T-helper 1 cell (primary cell): ENCODE results near the gene METTL25B.

ENCODE experiments used
- DNase-seq, 5 donors: peaks; one replicate each; pipeline ENCODE4 v3.0.0-alpha.2; 2012 to 2020

The METTL25B gene

DNA sequence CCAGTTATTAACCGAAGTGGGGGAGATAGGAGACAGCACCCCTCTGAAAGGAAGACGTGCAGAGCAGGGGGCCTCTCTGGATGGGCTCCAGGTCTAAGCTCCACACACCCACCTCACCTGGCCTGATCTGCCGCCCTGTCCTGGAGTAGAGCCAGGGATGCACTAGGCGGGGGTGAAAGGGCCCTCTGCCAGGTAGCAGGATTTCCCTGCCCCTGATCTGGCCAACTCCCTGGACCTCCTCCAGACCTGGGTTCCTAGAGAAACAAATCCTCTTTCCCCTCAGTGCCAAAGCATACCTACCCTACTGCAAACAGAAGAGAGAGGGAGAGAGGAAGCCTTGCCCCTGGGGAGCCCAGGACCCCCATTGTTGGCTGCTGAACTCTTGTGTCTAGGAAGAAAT is 24.9 kb upstream of the METTL25B start:
- DNase-seq: no peak

DNA sequence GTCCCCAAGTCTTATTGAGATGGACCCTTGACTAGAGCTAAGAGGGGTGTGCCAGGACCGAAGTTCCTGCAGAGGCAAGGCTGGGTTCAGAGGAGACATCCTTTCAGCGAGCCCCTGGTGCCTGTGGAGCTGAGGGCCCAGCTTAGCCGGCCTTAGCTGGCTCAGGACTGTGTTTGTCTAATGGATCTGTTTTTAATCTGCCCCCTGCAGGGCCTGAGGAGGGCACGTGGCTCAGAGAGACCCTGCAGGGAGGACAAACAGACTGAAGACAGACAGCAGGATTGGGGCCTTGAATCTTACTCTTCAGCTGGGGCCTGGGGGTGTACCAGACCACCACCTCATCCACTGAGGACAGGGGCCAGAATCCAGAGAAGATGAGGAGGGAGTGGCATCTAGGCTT is 24.5 kb upstream of the METTL25B start:
- no peak for DNase-seq

DNA sequence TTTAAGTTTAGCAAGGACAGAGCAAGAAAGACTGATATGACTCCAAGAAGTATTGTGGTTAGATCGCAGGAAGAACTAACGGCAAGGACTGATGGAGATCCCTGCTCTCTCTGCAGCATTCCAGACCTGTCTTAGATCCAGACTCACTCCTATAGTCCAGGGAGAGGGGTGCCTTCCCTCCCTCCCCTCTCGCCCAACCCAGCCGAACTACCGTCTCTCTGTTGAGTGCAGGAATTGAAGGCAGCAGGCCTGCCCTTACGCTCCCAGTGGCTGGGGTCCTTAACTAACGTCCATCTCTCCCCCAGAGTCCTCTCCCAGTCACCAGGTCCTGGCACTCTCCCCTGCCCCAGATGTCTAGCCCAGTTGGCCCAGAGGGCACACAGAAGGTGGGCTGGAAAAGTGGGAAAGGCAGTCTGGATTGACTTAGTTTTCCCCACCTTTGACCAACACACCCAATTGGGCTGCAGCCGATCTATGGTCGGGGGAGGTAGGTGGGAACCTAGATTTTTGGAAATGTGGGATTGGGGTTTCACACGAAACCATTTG is 24.0 kb upstream of the METTL25B start:
- DNase-seq: no peak

DNA sequence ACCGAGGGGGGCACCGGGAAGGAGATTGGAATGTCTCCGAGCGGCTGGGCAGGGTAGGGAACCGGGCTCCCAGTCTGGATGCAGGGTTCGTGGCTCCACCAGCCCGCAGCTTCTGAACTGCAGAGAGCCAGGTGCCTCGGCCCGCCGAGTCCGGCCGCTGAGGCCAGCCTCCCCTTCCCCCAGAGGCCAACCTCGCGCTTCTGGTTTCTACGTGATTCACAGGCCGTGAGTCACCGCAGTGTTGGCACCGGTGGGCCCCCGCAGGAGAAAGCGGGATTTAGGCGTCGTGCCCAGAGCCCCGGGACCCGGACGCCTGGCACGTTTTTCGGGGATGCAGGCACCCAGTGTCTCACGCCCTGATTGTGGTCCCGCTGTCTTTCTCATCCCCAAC is 23.3 kb upstream of the METTL25B start:
- DNase-seq: no peak

DNA sequence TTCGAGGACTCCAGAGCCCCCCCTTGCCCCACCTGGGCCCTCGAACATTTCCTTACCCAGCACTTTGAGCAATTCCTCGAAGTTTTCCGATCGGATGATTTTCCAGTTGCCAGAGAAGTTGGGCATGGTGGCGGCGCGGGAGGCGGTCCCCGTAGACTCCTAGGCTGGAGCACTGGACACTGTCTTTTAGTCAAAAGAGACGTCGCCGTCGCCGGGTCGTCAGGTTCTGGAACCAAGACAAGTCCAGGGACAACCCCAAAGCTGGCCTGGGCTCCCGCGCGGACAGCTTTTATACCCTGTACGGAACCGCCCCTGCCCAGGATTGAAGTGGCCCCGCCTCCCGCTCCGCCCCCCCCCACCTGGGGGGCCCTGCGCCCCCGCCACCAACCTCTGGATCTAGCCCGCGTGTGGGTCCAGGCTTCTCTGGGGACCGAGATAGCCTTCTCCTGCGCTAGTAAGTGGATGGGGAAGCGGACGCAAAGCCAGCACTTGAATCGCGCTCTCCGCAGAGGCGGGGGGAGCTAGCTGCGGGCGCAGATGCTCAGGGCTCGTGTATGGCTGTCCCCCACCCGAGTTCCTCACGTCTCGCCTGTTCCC is 22.9 kb upstream of the METTL25B start, which contains the start of gene CRABP2:
Gene CRABP2 (minus strand): TSS at position 263 of the 597 bp plus-strand sequence. CDS start 137 bp downstream, at position 126.
- DNase-seq: peak in 2 of 5 donors; percentile 23 to 30

DNA sequence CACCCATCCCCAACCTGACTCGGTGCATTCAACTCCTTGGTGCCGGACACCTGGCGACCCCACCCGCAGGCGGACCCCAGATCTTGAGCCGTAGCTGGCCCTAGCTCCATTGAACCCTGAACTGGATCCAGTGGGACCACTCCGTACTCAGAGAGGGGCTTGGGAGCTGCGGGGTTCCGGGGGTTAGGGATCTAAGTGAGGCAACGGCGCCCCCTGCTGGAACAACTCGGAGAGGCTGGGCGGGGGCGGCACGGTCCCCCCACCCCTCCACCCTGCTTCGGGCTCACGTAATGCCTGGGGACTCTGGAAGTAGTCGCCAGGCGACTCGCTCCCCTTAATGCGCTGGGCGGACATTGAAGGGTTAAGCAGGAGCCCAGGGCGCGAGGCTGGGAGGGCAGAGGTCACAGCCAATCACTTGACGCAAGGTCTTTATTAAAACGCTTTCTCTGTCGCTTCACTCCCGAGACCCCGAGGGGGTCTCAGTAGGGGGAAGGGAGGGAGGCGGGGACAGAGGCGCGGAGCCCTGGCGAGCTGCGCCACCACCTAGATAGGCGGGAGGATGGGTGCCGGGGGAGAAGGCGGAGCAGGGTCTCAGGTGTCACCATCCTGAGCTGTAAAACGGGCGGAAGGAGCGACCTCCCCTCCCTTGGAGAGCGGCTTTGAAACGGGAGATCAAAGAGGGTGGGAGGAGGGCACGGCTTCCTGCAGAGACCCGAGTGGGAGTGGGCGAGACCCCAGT is 22.2 kb upstream of the METTL25B start:
- peak; percentile 45 to 66 (median 58) for DNase-seq

DNA sequence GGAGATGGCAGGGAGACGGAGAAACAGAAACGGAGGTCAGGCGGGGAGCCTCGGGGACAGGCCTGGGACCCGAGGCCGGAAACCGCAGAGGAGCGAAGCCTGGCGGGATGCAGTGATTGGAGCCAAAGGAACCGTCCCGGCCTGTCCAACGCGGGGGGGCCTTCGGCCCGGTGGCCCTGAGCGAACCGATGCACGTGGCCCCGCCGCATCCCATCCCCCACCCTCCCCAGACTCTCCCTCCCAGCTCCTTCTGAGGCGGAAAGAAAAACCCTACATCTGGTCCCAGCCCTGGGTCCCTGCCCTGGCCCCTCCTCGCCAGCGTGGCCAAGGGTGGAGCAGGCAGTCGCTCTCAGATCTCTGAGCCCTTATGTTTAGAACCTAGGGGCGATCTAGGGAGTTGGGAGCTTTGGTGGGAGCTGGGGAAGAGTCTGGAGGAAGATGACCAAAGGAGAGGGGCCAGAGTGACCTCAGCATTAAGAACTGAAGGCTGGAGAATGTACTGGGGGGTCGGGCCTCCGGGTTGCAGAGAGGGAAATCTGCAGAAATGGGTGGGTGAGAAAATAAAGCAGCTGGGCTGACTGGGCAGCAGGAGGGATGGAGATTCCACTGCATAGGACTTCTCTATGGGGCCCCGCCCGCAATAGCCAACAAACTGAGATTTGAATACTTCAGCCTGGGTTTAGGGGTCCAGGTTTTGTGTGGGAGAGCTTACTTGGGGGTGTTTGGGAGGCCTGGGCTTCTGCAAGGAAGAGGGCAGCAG is 21.4 kb upstream of the METTL25B start:
- DNase-seq: peak in 1 of 5 donors; percentile 22

DNA sequence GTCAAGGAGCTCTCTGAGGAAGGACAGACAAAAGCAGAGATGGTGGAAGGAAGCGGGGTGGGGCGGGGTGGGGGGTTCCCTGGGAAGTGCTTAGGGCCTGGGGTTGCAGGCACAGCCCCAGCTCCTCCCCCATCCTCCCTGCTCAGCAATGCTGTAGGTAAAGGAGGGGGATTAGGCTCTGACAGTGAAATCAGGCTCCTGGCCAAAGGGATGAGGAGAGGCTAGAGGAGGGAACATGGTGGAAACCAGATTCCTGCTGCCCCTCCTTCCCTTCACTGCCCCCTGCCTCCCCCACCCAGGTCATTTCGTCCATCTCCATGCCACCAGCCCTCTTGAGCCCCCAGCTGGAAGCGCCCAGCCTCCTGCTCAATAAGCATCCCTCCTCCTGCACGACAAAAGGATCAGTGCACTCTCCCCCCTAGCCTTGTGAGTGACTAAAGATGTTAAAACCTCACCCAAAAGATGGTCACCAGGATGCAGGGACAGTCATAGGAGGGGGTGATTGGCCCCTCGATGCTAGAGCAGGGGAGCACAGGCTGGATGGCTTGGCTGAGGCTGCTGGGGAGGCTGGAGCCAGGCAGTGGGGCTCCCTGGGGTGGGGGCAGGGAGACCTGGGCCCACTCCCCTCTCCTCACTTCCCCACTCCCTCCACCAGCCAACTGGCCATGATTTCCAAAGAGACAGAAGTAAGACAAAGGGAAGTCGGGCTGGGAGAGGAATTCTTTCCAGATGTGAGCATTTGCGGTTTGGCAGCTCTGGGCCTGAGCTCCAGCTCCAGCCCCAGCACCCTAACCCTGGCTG is 20.7 kb upstream of the METTL25B start:
- no peak for DNase-seq

DNA sequence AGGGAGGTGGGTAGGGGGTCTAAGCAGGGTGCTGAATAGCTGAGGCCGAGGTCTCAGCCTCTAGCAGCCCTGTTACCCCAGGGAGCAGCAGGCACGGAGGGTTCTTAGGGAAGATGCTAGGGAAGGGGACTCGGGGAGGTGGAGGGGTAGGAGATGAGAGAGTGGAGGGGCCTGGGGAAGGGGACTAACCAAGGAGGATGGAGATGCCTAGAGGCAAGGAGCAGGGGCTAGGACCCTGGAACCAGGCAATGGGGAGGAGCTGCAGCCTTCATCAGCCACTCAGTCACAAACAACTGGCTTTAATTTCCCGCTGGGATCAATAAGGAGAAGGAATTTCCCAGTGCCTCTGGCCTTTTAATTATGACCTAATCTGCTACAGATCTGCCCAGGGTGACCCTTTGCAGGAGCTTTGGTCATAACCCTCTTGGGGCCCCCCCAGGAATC is 20.0 kb upstream of the METTL25B start:
- no peak for DNase-seq

DNA sequence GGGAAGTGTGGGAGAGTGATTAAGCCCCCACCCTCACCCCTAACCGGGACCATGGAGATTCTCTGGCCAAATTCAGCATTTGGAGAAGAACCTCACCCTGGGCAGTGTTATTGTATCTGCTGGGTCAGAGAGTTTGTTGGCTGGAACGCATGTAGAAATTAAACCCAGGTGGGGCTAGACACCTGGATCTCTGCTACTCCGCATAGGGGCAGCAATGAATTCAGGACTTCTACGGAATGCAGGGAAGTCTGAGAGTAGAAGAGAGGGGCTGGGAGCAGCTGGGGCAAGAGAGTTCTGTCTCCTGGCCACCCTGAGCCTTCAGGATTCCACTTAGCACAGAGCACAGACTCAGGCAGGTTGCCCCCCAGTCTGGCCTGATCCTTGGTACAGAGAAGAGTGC is 19.2 kb upstream of the METTL25B start:
- DNase-seq: no peak

DNA sequence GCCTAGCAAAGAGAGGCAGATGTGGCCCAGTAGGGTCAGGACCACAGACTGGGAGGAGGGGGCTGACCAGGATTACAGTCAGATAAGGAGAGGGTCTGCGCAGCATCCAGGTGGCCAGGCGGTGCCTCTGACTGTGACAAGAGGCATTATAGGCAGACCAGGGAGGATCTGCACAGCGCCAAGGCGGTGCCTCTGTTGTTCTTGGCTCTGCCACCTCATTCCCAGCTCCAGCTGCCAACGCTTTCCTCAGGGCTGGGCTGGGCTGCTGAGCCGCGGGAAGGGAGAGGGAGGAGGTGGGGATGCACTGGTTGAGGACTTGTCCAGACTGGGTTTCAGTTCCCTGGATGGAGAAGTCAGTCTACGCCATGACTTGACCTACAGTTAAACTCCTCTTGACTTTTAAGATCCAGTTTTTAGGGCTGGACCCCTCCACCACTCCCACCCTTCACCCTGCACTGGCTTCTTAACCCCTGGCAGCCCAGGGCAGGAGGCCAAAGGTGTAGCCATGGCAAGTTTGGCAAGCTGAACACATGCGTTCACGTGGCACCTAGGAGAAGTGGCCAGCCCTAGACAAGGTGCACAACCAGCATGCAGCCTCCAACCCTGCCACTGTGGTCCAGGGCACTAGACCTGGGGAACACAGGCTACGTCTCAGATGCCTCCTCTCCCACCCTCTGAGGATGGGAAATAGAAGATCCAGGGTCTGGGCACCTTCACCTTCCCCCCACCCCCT is 18.3 kb upstream of the METTL25B start:
- no peak for DNase-seq

DNA sequence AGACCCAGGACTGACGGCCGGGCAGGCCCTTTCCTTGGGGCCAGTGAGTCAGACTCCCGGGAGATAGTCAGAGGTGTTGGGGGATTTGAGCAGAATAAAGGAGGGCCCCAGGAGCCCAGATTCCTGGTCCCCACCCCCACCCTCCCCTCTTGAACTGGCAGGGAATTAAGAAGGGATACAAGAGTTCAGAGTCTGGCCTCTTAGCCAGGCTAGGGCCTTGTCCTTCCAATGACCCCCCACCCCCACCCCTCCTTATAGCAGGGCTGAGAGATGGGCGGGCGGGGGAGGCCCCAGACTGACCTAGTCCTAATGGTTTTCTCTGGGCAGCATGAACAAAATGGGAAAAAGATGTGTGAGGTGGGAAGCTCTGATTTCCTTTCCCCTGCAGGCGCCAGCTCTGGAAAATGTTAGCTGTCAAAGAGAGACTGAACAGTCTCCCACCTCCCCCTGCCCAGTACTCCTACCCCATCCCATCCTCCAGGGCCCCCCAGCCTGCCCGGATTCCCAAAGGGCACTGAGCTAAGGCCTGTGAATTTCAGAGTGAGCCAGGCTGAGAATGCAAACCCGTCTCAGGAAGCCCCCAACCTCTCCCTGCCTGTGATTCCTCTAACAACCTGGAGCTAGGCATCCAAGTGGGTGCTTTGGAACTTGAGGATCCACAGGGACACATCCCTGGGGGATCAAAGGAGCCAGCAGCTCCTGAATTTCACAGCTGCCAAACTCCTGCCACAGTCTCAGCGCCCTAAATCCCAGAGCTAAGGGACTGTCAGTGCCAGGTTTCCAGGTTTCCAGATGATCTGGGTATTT is 17.1 kb upstream of the METTL25B start:
- no peak for DNase-seq

DNA sequence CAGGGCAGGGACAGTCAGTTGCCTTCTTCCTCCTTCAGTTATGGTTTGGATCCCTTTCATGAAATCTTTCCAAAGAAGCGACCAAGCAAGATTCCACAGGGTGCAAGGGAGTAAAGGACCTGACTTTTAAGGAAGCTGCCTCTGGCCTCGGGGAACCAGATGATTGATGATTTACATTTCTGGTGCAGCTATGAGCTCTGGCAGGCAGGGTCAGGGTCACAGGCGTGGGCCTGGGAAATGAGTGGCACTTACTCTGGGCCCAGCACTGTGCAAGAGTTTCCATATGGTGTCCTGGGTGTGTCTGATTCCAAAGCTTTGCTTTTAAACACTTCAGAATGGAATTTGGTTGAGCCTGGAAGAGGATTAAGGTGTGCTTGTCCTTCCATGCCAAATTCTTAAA is 15.6 kb upstream of the METTL25B start:
- no peak for DNase-seq

DNA sequence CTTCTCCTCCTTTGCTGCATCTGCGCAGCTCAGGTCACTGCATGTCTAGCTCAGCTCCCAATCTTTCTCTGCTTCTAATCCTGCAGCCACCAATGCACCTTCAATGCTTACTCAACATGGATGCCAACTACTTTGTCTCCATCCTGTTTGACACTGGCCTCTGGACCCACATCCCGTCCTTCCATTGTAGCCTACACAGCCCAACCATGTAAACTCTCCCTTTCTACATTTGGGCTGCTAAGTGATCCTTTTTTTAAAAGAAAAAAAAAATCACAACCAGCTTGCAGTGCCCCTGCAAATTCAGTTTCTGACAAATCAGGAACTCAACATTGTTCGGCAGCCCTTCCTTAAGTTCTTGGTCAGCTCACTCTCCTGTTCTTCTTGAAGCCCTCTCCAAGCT is 13.4 kb upstream of the METTL25B start:
- no peak for DNase-seq

DNA sequence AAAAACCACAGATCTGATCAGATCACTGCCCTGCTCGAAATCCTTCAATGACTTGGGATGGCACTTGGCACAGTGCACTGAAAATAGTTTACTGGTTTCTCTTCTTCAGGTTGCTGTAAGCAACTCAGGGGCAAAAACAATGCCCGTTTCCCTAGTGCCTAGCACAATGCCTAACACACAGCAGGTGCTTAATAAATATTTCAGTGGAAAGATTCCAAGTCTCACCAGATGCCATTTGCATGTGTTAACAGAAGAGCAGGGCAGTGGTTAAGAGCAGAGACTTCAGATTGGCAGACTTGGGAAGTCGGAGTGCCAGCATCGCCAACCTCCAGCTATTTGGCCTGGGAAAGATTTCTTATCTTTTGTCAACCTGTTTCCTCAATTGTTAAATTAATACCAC is 10.9 kb upstream of the METTL25B start:
- no peak for DNase-seq

DNA sequence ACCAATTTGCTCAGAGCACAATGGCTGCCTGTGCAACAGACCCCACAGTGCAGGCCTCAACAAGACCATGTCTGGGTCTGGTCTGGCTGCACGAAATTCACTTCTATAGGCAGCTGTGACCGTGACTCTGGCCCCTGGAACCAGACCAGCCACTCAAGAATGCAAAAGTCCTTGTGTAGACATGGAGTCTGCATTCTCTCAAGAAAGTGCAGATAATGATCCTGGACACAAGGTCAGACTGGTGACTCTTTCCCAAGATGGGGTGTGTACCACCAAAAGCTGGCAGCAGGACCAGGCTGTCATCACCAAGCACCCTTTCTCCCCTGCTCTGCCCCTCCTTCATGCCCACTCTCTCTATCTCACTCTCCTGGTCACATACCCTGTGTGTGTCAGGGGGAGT is 7.1 kb upstream of the METTL25B start:
- no peak for DNase-seq

DNA sequence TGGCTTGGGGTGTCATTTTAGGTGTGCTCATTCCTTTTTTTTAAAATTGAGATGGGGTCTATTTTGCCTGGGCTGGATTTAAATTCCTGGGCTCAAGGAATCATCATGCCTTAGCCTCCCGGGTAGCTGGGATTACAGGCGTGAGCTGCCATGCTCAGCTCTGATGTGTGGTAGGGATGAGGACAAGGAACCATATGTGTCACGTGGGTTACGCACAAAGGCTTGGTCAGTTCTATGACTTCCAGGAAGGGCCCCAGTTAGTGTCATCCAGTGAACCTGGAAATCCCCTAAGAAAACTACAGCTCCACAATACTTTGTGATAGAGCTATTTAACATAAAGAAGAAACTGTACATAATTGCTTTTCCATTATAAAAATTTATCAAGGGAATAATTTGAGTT is 6.7 kb upstream of the METTL25B start:
- peak in 1 of 5 donors; percentile 60 for DNase-seq

DNA sequence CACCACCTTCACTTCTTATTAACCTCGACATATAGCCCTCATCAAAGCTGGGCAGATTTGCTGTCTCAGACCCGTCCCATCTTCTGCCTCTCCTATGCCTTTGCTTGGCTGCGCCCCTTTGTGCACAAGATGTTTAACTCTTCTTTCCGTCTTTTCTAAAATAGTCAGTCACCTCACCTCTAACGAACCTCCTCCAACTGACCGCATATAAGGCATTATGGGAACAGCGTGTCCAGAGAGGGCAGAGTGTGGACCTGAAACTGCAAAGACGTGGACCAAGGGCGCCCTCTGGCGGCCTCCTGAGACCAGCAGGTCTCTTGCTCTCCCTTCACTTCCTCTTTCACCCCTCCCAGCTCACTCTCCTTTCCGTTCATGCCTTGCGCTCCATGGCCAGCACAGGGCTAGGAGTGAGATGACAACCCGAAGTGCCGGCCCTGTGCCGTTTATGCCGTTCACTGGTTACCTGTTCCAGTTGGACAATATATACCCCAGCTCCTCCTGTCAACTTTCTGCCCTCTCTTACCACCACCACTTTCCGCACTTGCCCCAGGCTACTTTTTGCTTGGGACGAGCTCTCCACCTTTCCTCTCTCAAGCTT is 2.5 kb upstream of the METTL25B start:
- DNase-seq: peak; percentile 62 to 82 (median 72)

DNA sequence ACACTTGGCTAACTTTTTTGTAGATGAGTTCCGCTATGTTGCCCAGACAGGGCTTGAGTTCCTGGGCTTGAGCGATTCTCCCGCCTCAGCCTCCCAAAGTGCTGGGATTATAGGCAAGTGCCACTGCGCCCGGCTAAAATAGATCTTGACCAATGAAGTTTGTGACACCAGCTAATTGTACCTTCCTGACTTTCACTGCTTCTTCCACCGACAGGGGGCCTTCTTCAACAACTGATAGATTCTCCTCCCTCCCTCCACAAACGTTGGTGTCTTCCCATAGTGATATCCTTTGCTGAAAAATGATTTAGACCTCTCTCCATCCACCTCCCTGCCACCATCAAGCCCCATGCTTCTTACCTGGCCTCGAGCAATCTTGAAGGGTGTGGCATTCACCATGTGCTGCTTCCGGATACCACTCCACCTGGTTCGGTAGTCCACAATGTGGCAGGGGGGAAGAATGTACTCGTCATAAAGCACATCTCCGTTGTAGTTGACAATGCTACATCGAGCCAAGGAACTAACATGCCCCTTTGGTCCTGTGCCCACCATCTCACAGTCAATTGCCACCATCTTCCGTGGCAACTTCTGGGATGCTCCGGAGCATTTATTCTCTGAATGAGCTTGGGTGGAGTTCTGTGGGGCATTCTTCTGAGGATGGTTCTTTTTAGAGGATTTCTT is 1.6 kb upstream of the METTL25B start:
- peak in 3 of 5 donors; percentile 22 to 61 (median 39) for DNase-seq

DNA sequence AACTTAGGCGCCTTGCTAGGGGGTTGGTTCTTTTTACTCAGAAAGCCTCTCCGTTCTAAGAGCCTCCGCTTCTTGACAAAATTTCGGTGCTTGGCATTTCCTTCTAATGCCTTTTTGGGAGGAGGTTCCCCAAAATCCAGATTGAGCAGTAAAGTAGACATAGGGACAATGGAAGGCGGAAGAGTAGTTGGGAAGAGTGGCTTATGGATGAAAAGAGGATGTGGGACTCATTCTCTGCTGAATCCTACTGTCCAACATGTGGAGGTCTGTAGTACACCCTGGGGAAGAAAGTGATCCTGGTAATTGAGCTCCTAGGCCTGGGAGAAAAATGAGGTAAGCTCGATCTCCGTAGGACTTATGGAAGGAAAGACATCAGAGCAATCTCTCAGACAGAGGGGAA is 777 bp upstream of the METTL25B start:
- no peak for DNase-seq
